ENCODE measurements around the gene APBA3.
A peak's percentile ranks its signal among the peaks of the same experiment; 100 is the strongest.

Gene APBA3

DNA sequence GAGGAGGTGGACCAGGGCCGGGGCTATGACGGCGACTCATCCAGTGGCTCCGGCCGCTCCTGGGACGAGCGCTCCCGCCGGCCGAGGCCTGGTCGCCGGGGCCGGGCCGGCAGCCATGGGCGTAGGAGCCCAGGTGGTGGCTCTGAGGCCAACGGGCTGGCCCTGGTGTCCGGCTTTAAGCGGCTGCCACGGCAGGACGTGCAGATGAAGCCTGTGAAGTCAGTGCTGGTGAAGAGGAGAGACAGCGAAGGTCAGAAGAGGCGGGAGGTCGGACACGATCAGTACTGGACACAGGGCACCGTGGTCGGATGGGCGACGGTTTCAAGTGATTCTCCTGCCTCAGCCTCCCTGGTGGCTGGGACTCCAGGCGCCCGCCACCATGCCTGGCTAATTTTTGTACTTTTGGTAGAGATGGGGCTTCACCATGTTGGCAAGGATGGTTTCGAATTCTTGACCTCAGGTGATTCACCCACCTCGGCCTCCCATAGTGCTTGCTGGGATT, 31.0 kb downstream of the APBA3 start:
- WGBS (ENCODE audit: insufficient coverage, insufficient read length): no CpG with 5 or more reads among the region's 32 CpGs
- no peak overlapping the region for H3K27ac ChIP-seq (ENCODE audit: low read length)
- no peak for DNase-seq (ENCODE audit: low read depth, low spot score)
- no peaks in the 10 kb centered on the region for H3K4me1 ChIP-seq (ENCODE audit: control insufficient read depth, insufficient read depth, low read length)
- no peaks in the 10 kb centered on the region for H3K27me3 ChIP-seq (ENCODE audit: control insufficient read depth, insufficient read depth, low read length)
- H3K4me3 ChIP-seq (ENCODE audit: low read length): no peak overlapping the region
- no peaks in the 10 kb centered on the region for H3K9me3 ChIP-seq (ENCODE audit: control insufficient read depth, insufficient read depth, low read length)
- H3K36me3 ChIP-seq (ENCODE audit: control insufficient read depth, insufficient read depth, low read length): no peaks in the 10 kb centered on the region

DNA sequence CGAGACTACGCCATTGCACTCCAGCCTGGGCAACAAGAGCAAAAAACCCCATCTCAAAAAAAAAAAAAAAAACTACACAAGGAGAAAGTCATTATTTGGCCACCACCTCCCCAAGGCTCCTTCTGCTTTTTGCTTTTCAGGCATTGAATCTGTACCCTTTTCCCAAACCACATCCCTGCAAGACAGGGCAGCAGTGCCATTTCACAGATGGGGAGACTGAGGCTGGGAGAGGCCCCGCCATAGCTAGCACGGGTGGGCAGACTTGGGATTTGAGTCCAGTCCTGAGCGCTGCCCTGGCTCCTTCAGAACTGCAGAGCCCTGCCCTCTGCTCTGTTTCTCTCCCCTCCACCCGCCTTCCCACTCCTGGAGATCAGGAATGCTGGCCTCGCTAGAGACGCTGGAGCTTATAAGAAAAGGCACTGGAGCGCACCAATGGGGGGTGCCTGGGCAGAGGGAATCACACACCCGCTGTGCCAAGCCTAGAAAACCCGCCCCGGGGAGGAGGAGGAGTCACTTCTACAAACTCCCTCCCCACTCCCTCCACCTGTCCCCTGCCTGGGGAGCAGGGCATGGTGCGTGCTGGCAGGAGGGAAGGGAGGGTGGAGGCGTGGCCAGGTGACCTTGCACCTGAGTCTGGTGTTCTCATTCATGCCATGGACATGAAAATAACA, 35.7 kb downstream of the APBA3 start:
- H3K4me3 ChIP-seq (ENCODE audit: low read length): no peak overlapping the region

DNA sequence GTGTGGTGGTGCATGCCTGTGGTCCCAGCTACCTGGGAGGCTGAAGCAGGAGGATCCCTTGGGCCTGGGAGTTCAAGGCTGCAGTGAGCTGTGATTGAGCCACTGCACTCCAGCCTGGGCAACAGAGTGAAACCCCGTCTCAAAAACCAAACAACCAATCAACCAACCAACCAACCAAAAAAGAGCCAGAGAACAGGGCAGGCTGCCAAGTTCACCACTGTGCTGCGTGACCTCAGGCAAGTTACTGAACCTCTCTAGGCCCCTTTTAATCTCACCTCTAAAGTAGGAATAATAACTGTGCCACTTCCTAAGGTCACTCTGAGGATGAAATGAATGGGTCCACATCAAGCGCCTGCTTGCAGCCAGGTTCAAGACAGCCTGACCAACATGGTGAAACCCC, 36.4 kb downstream of the APBA3 start:
- no peak overlapping the region for H3K27ac ChIP-seq (ENCODE audit: low read length)
- H3K27me3 ChIP-seq (ENCODE audit: control insufficient read depth, insufficient read depth, low read length): no peaks in the 10 kb centered on the region
- H3K9me3 ChIP-seq (ENCODE audit: control insufficient read depth, insufficient read depth, low read length): no peaks in the 10 kb centered on the region
- no peaks in the 10 kb centered on the region for H3K4me1 ChIP-seq (ENCODE audit: control insufficient read depth, insufficient read depth, low read length)
- H3K36me3 ChIP-seq (ENCODE audit: control insufficient read depth, insufficient read depth, low read length): no peaks in the 10 kb centered on the region
- no CpG with 5 or more reads among the region's 3 CpGs for WGBS (ENCODE audit: insufficient coverage, insufficient read length)
- no peak overlapping the region for H3K4me3 ChIP-seq (ENCODE audit: low read length)
- DNase-seq (ENCODE audit: low read depth, low spot score): no peak

More for the DNA sequence above, 35.7 kb downstream of the APBA3 start:
- H3K36me3 ChIP-seq (ENCODE audit: control insufficient read depth, insufficient read depth, low read length): no peaks in the 10 kb centered on the region
- WGBS (ENCODE audit: insufficient coverage, insufficient read length): no CpG with 5 or more reads among the region's 14 CpGs
- no peaks in the 10 kb centered on the region for H3K9me3 ChIP-seq (ENCODE audit: control insufficient read depth, insufficient read depth, low read length)
- no peak for DNase-seq (ENCODE audit: low read depth, low spot score)
- H3K4me1 ChIP-seq (ENCODE audit: control insufficient read depth, insufficient read depth, low read length): no peaks in the 10 kb centered on the region
- no peak overlapping the region for H3K27ac ChIP-seq (ENCODE audit: low read length)
- no peaks in the 10 kb centered on the region for H3K27me3 ChIP-seq (ENCODE audit: control insufficient read depth, insufficient read depth, low read length)

DNA sequence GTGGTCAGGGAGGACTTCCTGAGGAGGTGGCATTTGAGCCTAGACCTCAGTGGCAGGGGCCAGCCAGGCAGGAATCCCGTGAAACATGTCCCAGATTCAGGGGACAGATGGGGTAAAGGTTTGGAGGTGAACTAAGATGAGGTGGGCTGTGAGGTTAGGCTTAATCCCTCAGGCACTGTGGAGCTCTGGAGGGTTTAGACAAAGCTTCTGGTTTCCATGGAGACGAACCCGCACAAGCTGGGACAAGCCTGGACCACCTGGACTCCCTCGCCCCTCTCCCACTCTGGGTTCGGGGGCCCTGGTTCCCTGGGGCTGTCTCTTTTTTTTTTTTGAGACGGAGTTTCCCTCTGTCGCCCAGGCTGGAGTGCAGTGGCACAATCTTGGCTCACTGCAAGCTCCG, 37.6 kb downstream of the APBA3 start:
- no peaks in the 10 kb centered on the region for H3K27me3 ChIP-seq (ENCODE audit: control insufficient read depth, insufficient read depth, low read length)
- no peaks in the 10 kb centered on the region for H3K9me3 ChIP-seq (ENCODE audit: control insufficient read depth, insufficient read depth, low read length)
- H3K27ac ChIP-seq (ENCODE audit: low read length): no peak overlapping the region
- no peak overlapping the region for H3K4me3 ChIP-seq (ENCODE audit: low read length)
- no peaks in the 10 kb centered on the region for H3K4me1 ChIP-seq (ENCODE audit: control insufficient read depth, insufficient read depth, low read length)
- no CpG with 5 or more reads among the region's 8 CpGs for whole genome bisulfite sequencing (ENCODE audit: insufficient coverage, insufficient read length)
- no peak for DNase-seq (ENCODE audit: low read depth, low spot score)
- no peaks in the 10 kb centered on the region for H3K36me3 ChIP-seq (ENCODE audit: control insufficient read depth, insufficient read depth, low read length)

DNA sequence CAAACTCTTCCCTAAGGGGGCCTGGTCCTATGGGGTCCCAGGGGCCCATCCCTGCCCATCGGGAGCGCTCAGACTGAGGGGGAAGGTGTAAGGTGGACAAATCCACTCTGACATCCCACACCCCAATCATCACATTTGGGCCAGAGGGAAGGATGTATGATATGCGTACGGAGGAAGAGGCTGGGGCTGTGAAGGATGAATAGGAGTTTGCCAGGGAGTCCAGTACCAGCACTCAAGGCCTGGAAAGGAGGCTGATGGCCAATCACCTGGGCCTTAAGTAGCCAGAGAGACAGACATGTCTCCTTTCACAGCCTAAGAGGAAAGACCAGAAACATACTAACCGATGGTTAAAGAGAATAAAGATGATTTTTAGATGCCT, 38.4 kb downstream of the APBA3 start:
- Histone ChIP-seq H3K4me1 (ENCODE audit: control insufficient read depth, insufficient read depth, low read length) (no peaks in the 10 kb centered on the region), H3K9me3 (ENCODE audit: control insufficient read depth, insufficient read depth, low read length) (no peaks in the 10 kb centered on the region), H3K27me3 (ENCODE audit: control insufficient read depth, insufficient read depth, low read length) (no peaks in the 10 kb centered on the region), H3K27ac (ENCODE audit: low read length) (no peak overlapping the region), H3K36me3 (ENCODE audit: control insufficient read depth, insufficient read depth, low read length) (no peaks in the 10 kb centered on the region), H3K4me3 (ENCODE audit: low read length) (no peak overlapping the region)
- DNase-seq (ENCODE audit: low read depth, low spot score): no peak
- WGBS (ENCODE audit: insufficient coverage, insufficient read length): no CpG with 5 or more reads among the region's 5 CpGs

DNA sequence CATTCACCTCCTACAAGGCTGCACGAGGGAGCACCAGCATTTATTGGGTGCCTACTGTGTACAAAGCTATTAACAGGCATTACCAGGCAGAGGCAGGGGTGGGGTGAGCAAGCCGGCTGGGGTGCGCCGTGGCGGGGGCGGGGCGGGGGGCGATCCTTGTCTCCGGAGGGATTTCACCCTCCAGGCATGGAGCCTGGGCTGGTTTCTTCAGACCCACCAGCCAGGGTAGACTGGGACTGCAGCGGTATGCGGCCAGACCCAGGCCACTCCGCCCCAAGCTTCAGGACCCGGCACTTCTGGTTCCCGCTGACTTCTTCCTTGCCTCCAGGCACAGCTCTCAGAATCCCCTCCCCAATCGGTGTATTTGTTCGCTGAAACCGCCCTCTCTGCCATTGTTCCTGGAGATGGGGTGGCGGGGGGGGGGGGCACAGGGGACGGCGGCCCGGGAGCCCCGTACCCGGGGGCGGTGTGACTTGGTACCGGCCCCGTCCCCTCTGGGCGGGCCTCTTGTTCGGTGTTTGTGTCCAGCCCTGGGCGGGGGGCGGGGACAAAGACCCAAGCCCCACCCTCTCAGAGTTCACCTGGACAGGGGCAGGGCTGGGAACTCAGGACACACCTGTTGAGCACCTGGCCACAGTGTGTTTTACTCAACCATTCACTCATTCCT, 38.9 kb downstream of the APBA3 start:
- Histone ChIP-seq H3K4me3 (ENCODE audit: low read length) (peak overlapping the region; percentile 65; the same call in 1 of the 2 replicates), H3K4me1 (ENCODE audit: control insufficient read depth, insufficient read depth, low read length) (no peaks in the 10 kb centered on the region)
- DNase-seq (ENCODE audit: low read depth, low spot score): peak; percentile 61

DNA sequence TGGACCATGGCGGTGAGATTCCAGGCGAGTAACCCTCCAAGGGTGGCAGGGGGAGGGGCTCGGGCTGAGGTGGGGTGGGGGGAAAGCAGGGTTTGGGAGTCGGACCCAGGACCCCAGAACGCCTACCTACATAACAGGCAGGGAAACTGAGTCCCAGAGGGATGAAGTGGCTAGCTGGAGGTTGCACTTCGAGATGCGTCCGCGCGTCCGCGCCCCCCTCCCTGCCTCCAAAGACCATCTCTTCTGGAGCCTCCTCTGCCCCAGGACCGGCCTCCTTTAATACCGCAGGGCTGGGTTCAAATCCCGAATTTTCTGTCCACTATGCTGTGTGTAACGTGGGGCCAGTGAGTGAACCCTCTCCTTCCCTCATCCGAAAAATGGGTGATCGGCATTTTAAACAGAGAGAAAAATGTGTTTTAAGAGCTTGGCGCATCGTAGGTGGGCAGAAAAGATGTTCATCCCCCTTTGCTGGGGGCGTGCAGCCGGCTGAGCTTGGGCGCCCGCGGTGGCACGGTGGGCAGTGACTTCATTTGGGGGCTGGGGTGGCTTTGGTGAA, 39.5 kb downstream of the APBA3 start:
- no peaks in the 10 kb centered on the region for H3K36me3 ChIP-seq (ENCODE audit: control insufficient read depth, insufficient read depth, low read length)
- H3K27me3 ChIP-seq (ENCODE audit: control insufficient read depth, insufficient read depth, low read length): no peaks in the 10 kb centered on the region
- peak overlapping the region; percentile 65; the same call in 1 of the 2 replicates for H3K4me3 ChIP-seq (ENCODE audit: low read length)
- H3K4me1 ChIP-seq (ENCODE audit: control insufficient read depth, insufficient read depth, low read length): no peaks in the 10 kb centered on the region
- DNase-seq (ENCODE audit: low read depth, low spot score): no peak
- no peak overlapping the region for H3K27ac ChIP-seq (ENCODE audit: low read length)
- H3K9me3 ChIP-seq (ENCODE audit: control insufficient read depth, insufficient read depth, low read length): no peaks in the 10 kb centered on the region
- WGBS (ENCODE audit: insufficient coverage, insufficient read length): no CpG with 5 or more reads among the region's 26 CpGs

More for the DNA sequence above, 38.9 kb downstream of the APBA3 start:
- no peak overlapping the region for H3K27ac ChIP-seq (ENCODE audit: low read length)
- H3K9me3 ChIP-seq (ENCODE audit: control insufficient read depth, insufficient read depth, low read length): no peaks in the 10 kb centered on the region
- H3K36me3 ChIP-seq (ENCODE audit: control insufficient read depth, insufficient read depth, low read length): no peaks in the 10 kb centered on the region
- no CpG with 5 or more reads among the region's 30 CpGs for WGBS (ENCODE audit: insufficient coverage, insufficient read length)
- no peaks in the 10 kb centered on the region for H3K27me3 ChIP-seq (ENCODE audit: control insufficient read depth, insufficient read depth, low read length)

DNA sequence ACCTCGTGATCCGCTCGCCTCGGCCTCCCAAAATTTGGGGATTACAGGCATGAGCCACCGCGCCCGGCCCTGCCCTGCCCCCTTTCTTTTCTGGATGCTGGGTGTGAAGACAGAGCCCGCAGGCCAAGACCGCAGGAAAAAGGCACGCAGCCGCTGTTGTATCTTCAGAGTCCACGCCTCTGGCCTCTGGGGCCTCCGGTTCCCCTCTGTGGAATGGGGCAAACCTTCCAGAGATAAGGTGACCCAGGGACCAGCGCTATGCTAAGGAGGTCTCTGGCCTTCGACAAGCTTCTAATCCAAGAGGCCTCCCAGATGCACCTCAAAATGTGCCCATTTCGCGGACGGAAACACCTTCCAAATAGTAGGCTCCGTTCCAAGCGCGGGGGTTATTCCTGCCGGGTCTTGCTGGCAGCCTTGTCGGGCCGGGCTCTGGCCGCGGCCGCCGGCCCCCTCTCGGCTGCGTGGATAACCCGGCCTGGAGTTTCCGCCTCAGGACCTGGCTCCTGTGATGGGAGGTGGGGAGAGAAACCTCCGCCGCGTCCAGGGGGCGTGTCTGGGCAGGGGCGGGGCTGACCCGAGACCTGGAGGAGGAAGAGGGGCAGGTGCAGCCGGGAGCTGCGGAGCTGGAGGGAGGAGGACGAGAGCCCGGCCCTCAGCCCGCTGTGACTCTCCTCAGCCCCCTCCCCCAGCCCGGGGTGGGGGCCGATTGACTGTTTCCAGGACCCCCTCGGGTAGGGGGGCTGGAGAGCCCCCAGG, 40.2 kb downstream of the APBA3 start:
- Histone ChIP-seq H3K4me3 (ENCODE audit: low read length) (peak overlapping the region; percentile 65; the same call in 1 of the 2 replicates), H3K27ac (ENCODE audit: low read length) (no peak overlapping the region), H3K9me3 (ENCODE audit: control insufficient read depth, insufficient read depth, low read length) (no peaks in the 10 kb centered on the region), H3K4me1 (ENCODE audit: control insufficient read depth, insufficient read depth, low read length) (no peaks in the 10 kb centered on the region), H3K27me3 (ENCODE audit: control insufficient read depth, insufficient read depth, low read length) (no peaks in the 10 kb centered on the region), H3K36me3 (ENCODE audit: control insufficient read depth, insufficient read depth, low read length) (no peaks in the 10 kb centered on the region)
- no CpG with 5 or more reads among the region's 46 CpGs for WGBS (ENCODE audit: insufficient coverage, insufficient read length)
- peak; percentile 81 for DNase-seq (ENCODE audit: low read depth, low spot score)

DNA sequence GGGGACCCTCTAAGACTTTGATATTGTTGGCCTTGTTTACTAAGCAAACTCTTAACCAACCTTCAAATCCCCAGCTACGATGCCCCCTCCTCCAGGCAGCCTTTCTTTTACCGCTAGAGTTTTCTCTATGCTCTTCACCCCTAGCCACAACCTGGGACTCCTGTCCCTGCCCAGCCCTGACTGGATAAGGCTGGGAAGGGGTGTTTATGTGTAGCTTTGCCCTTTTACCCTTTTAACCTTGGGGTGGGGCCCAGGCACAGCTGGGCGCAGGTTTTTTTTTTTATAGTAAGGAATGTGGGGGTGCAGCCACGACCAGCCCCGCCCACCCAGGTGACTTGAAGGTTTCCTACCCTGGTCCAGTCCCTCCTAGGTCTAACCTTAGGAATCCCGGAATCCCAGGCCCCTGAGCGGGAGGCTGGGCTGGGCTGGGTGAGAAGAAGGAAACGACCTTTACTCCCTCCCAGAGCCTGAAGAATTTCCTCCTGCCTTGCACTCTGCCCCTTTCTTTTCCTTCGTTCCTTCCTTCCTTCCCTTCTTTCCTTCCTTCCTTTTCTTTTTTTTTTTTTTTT, 41.1 kb downstream of the APBA3 start:
- WGBS (ENCODE audit: insufficient coverage, insufficient read length): no CpG with 5 or more reads among the region's 9 CpGs
- H3K36me3 ChIP-seq (ENCODE audit: control insufficient read depth, insufficient read depth, low read length): no peaks in the 10 kb centered on the region
- H3K4me1 ChIP-seq (ENCODE audit: control insufficient read depth, insufficient read depth, low read length): no peaks in the 10 kb centered on the region
- H3K27me3 ChIP-seq (ENCODE audit: control insufficient read depth, insufficient read depth, low read length): no peaks in the 10 kb centered on the region
- DNase-seq (ENCODE audit: low read depth, low spot score): no peak
- H3K9me3 ChIP-seq (ENCODE audit: control insufficient read depth, insufficient read depth, low read length): no peaks in the 10 kb centered on the region
- H3K4me3 ChIP-seq (ENCODE audit: low read length): no peak overlapping the region
- no peak overlapping the region for H3K27ac ChIP-seq (ENCODE audit: low read length)

DNA sequence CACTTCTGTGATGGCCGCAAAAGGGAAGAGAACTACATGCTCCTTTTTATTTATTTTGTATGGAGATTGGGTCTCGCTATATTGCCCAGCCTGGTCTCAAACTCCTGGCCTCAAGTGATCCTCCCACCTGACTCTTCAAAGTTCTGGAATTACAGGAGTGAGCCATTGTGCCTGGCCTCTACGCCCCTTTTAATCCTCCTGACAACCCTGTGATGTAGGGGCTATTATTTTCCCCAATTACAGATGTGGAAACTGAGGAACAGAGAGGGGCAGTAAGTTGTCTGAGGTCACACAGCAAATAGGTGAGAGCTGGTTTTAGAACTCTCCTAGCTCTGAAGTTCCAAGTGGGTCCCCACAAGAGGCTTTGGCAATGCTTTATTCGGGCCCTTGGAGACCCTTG, 41.6 kb downstream of the APBA3 start:
- Histone ChIP-seq H3K4me1 (ENCODE audit: control insufficient read depth, insufficient read depth, low read length) (no peaks in the 10 kb centered on the region), H3K27ac (ENCODE audit: low read length) (no peak overlapping the region), H3K4me3 (ENCODE audit: low read length) (no peak overlapping the region), H3K36me3 (ENCODE audit: control insufficient read depth, insufficient read depth, low read length) (no peaks in the 10 kb centered on the region), H3K27me3 (ENCODE audit: control insufficient read depth, insufficient read depth, low read length) (no peaks in the 10 kb centered on the region), H3K9me3 (ENCODE audit: control insufficient read depth, insufficient read depth, low read length) (no peaks in the 10 kb centered on the region)
- no CpG with 5 or more reads among the region's 4 CpGs for WGBS (ENCODE audit: insufficient coverage, insufficient read length)
- DNase-seq (ENCODE audit: low read depth, low spot score): no peak

Data from iPS DF 6.9 (cell line).